Stimulated activated CD8-positive, alpha-beta memory T cell treated with anti-CD3 and anti-CD28 coated beads, Interleukin-2, amount 100 ng/mL, for 48 hours (primary cell): ENCODE results near the gene TM9SF1.
"Not testable (repeated sequence)": the region's sequence is repeated elsewhere in the genome, so short reads cannot be mapped to it uniquely, and the experiment has no call there.

ENCODE experiments used
- DNase-seq, 2 donors: peaks; one replicate each; pipeline ENCODE4 v3.0.0-alpha.2; 2020; ENCODE audit warnings: low read depth in 2 of 2

The TM9SF1 gene

GRCh38 chr14:24226473-24226872 lies 31.2 kb upstream of the TM9SF1 start:
- DNase-seq: no peak

- no peak for DNase-seq
These were observed 29.4 kb upstream of the TM9SF1 start for GRCh38 chr14:24224618-24225071.

- not testable (repeated sequence) for DNase-seq
These were observed 27.7 kb upstream of the TM9SF1 start for GRCh38 chr14:24222987-24223386.

GRCh38 chr14:24219521-24219920 lies 24.3 kb upstream of the TM9SF1 start:
- DNase-seq: no peak

GRCh38 chr14:24219080-24219479 lies 23.8 kb upstream of the TM9SF1 start:
- no peak for DNase-seq

- not testable (repeated sequence) for DNase-seq
These were observed 21.6 kb upstream of the TM9SF1 start for GRCh38 chr14:24216876-24217275.

- DNase-seq: no peak
These were observed 21.1 kb upstream of the TM9SF1 start for GRCh38 chr14:24216345-24216699.

GRCh38 chr14:24215495-24216344 lies 20.5 kb upstream of the TM9SF1 start, which contains the start of gene MDP1:
Gene MDP1, minus strand, starts transcription at chr14:24216066. Its CDS starts 111 bp downstream, at chr14:24215955.
- DNase-seq: peak; percentile 62 to 74

GRCh38 chr14:24213866-24214662 lies 18.8 kb upstream of the TM9SF1 start:
- DNase-seq: no peak

- DNase-seq: peak; percentile 95 to 98
These were observed 18.0 kb upstream of the TM9SF1 start, which contains the start of gene CHMP4A for GRCh38 chr14:24212924-24213865. Gene CHMP4A, minus strand, starts transcription at chr14:24213488. Its CDS starts 49 bp downstream, at chr14:24213439.

GRCh38 chr14:24211311-24211710 lies 16.1 kb upstream of the TM9SF1 start:
- no peak for DNase-seq

GRCh38 chr14:24207625-24208024 lies 12.4 kb upstream of the TM9SF1 start:
- DNase-seq: no peak

GRCh38 chr14:24207104-24207551 lies 11.9 kb upstream of the TM9SF1 start:
- DNase-seq: no peak

- DNase-seq: no peak
These were observed 11.2 kb upstream of the TM9SF1 start for GRCh38 chr14:24206260-24207103.

GRCh38 chr14:24204163-24205146 lies 9.2 kb upstream of the TM9SF1 start:
- DNase-seq: no peak

GRCh38 chr14:24203249-24203886 lies 8.1 kb upstream of the TM9SF1 start:
- not testable (repeated sequence) for DNase-seq

- DNase-seq: not testable (repeated sequence)
These were observed 7.3 kb upstream of the TM9SF1 start for GRCh38 chr14:24202538-24202937.

- DNase-seq: no peak
These were observed 3.7 kb upstream of the TM9SF1 start for GRCh38 chr14:24198814-24199524.
